Activated naive CD4-positive, alpha-beta T cell treated with anti-CD3 and anti-CD28 coated beads for 36 hours (primary cell): ENCODE results near the gene TLNRD1. TPM values are rescaled to one million over a fixed set of nuclear protein-coding genes. Genes with fewer than 3 reads are reported as not detected.

Experiments used
- CTCF ChIA-PET: fragments of 350-600 bp; sonication (Branson Sonifier 250); formaldehyde crosslinking; loops from one replicate; lab custom pipeline; 2021; ENCODE audit warnings: antibody characterized with exemption; lab: Charles Lee
- DNase-seq: peaks from one replicate; pipeline ENCODE4 v3.0.0-alpha.2; 2020
- H3K27ac Mint-ChIP-seq: one replicate; pipeline ENCODE4 v1.8.0; 2021; ENCODE audit warnings: mild to moderate bottlenecking, mixed read lengths
- H3K27me3 Mint-ChIP-seq: one replicate; pipeline ENCODE4 v1.8.0; 2021; ENCODE audit warnings: low read depth, mixed read lengths
- H3K36me3 Mint-ChIP-seq: one replicate; pipeline ENCODE4 v1.8.0; 2021; ENCODE audit warnings: low read depth, mixed read lengths
- H3K4me1 Mint-ChIP-seq: one replicate; pipeline ENCODE4 v1.8.0; 2021; ENCODE audit warnings: low read depth, mixed read lengths
- H3K4me3 Mint-ChIP-seq: one replicate; pipeline ENCODE4 v1.8.0; 2021; ENCODE audit warnings: mild to moderate bottlenecking, moderate library complexity, mixed read lengths
- H3K9me3 Mint-ChIP-seq: one replicate; pipeline ENCODE4 v1.8.0; 2021; ENCODE audit warnings: mixed read lengths
- intact Hi-C: fragments of 100-400 bp; cut with micrococcal nuclease; formaldehyde crosslinking; loops from one replicate; pipeline ENCODE4 v1.15.1; 2023
- total RNA-seq, 2 experiments: library from RNA; stranded (reverse); gene quantifications; one replicate each; pipeline ENCODE4 v1.2.3, GENCODE V29; 2021

TLNRD1 gene
- total RNA-seq, 2 experiments from 2014 or later: 15.9 to 16.6 TPM

DNA sequence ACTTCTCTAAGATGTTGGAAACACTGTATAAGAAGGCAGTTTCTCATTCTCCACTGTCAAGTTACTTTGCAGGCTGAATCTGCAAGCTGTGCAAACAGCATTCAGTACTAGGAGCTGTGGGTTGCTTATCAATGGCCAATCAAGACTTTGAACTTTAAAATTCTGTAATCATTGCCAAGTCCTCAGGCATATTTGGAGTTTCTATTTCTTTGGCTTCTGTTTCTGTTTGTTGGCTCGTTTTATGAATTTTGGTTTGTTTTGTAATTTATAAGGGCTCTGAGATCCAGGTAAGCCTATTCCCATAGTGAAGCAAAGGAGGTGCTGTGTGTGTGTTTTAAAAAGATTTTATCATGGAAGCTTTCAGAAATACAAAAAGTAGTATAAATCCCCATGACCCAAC, 32.1 kb downstream of the TLNRD1 start:
- H3K36me3 Mint-ChIP-seq: no peaks in the 10 kb centered on the region
- no peak overlapping the region for H3K27ac Mint-ChIP-seq
- intact Hi-C loops: no loop called here
- H3K4me1 Mint-ChIP-seq: peaks cover 4% of the 10 kb centered on the region
- no peak for DNase-seq
- CTCF ChIA-PET: no interaction called here
- peaks cover 4% of the 10 kb centered on the region for H3K9me3 Mint-ChIP-seq
- H3K4me3 Mint-ChIP-seq: no peak overlapping the region
- H3K27me3 Mint-ChIP-seq: no peaks in the 10 kb centered on the region

DNA sequence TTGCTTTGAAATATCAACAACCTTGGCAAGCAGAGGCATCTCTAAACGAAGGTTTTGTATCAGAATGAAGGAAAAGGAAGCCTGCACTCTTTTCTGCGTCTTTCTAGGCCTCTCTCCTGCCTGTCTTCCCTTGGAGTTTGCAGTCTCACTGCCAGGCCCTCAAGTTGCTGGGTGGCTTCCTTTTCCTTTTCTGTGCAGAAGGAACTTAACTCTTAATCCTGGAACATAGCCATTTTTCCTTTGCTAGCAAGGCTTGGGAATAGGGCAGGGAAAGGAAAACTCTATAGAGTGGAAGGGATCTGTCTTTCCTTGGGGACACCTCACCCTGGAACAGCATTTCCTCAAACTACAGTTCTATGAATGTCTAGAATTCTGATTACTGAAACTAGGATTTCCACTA, 32.8 kb downstream of the TLNRD1 start:
- CTCF ChIA-PET: interaction anchor here (1.3 kb wide), 1 partner anchor 233 kb away, joined by 3 read pairs; no protein-coding TSS in a partner anchor
- no peaks in the 10 kb centered on the region for H3K36me3 Mint-ChIP-seq
- no peaks in the 10 kb centered on the region for H3K27me3 Mint-ChIP-seq
- DNase-seq: no peak
- H3K27ac Mint-ChIP-seq: no peak overlapping the region
- H3K4me3 Mint-ChIP-seq: no peak overlapping the region
- peaks cover 4% of the 10 kb centered on the region for H3K9me3 Mint-ChIP-seq
- intact Hi-C loops: no loop called here
- H3K4me1 Mint-ChIP-seq: peaks cover 4% of the 10 kb centered on the region

DNA sequence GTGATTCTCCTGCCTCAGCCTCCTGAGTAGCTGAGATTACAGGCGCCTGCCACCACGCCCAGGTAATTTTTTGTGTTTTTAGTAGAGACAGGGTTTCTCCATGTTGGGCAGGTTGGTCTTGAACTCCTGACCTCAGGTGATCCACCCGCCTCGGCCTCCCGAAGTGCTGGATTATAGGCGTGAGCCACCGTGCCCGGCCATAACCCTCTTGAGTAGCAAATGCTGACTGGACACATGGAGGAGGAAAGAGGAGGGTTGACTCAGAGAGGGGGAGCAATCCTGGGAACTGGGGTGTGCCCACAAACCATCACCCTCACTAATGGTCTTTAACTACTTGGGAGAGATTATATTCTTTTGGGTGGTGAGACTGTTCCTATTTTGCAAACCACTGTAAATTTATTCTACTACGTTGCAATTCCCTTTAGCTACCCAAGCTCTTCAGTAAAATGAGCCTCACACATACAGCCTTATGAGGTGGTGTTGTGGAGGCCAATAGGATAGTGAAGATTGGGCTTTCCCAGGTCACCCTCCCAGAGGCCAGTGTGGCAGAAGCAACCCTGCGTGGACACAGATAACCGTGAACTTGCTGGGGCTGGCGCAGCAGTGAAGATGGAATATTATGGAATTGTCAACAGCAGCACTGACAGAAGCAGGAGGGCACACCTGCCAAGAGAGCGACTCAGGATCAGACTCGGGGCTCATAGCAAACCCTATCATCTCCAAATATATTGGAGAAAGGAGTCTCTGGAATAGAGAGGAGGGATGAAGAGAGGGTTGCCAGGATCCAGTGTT, 37.4 kb downstream of the TLNRD1 start:
- intact Hi-C loops: no loop called here
- CTCF ChIA-PET: interaction anchor here (0.7 kb wide), 1 partner anchor 180 kb away, joined by 3 read pairs; no protein-coding TSS in a partner anchor

DNA sequence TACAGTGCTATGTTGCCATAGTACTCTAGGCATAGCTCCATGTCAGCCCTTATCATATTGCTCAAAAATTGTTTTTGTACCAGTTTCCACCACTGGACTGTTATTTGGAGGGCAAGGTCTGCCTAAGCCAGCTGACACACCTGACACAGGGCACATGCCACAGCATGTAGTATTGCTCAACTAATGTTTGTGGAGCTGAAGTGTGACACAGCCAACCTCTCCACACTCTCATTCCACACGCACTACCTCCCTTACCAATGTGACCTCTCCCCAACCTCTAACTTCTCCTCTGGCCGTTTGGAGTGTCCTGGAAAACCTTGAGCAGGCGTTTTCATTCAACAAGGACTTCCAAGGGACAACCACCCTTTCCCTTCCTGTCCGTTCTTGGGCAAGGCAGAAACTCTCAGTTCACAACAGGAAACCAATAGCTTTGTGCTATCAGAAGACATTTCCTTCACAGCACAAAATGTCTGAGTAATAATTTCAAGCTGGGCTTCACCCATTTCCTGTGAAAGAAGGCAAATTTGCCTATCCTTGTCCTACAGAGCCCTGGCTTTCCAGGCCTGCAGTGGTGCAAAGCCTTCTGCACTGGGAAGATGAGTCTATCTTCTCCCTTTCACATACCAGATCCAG, 38.4 kb downstream of the TLNRD1 start:
- Mint-ChIP-seq H3K9me3 (no peaks in the 10 kb centered on the region), H3K4me3 (no peak overlapping the region), H3K4me1 (peaks cover 7% of the 10 kb centered on the region), H3K27me3 (no peaks in the 10 kb centered on the region), H3K27ac (no peak overlapping the region), H3K36me3 (no peaks in the 10 kb centered on the region)
- CTCF ChIA-PET: interaction anchor here (1.2 kb wide), 1 partner anchor 227 kb away, joined by 7 read pairs; no protein-coding TSS in a partner anchor
- DNase-seq: no peak
- intact Hi-C loops: no loop called here

More for the DNA sequence above, 37.4 kb downstream of the TLNRD1 start:
- H3K4me3 Mint-ChIP-seq: no peak overlapping the region
- no peak for DNase-seq
- H3K27ac Mint-ChIP-seq: no peak overlapping the region
- H3K9me3 Mint-ChIP-seq: no peaks in the 10 kb centered on the region
- no peaks in the 10 kb centered on the region for H3K36me3 Mint-ChIP-seq
- H3K4me1 Mint-ChIP-seq: peaks cover 7% of the 10 kb centered on the region
- no peaks in the 10 kb centered on the region for H3K27me3 Mint-ChIP-seq

DNA sequence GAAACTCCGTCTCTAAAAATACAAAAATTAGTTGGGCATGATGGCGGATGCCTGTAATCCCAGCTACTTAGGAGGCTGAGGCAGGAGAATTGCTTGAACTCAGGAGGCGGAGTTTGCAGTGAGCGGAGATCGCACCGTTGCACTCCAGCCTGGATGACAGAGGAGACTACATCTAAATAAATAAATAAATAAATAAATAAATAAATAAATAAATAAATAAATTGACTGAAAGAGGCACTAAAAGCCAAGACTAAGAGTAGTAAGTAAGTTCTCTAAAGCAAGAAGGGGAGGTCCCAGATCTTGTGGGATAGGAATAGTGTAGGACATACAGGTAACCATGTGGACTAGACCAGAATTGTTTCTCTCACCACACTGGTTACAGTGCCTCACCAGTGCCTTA, 40.0 kb downstream of the TLNRD1 start:
- H3K36me3 Mint-ChIP-seq: no peaks in the 10 kb centered on the region
- no peaks in the 10 kb centered on the region for H3K27me3 Mint-ChIP-seq
- DNase-seq: no peak
- H3K4me1 Mint-ChIP-seq: peaks cover 9% of the 10 kb centered on the region
- intact Hi-C loops: no loop called here
- no peak overlapping the region for H3K4me3 Mint-ChIP-seq
- CTCF ChIA-PET: no interaction called here
- H3K27ac Mint-ChIP-seq: no peak overlapping the region
- H3K9me3 Mint-ChIP-seq: peaks cover 2% of the 10 kb centered on the region

DNA sequence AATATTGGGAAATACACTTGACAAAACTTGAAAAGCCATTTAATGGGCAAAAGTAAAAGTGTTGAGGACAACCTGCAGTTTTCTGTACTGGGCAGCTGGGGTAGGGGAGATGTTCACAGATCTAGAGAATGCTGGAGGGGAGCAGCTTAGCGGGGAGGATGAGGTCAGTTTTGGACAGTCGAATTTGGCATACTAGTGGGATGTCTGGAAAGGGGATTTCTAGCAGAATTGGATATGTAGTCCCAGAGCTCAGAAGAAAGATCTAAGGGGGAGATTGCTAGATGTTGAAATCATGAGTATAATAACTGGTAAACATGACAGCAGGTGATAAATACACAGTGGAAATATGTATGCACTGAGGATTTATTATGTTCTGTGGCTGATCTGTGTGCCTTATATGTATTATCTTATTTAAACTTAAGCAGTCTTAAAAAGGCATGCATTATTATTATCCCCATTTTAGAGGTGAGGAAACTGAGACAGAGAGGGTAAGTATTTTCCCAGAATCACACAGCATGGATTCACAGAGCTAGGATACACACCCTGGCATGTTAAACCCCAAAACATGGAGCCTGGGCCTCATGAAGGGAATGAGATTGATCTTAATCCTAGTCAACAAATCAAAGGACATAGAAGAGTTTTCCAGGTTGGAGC, 42.7 kb downstream of the TLNRD1 start:
- H3K27ac Mint-ChIP-seq: no peak overlapping the region
- peaks cover 7% of the 10 kb centered on the region for H3K9me3 Mint-ChIP-seq
- no peaks in the 10 kb centered on the region for H3K27me3 Mint-ChIP-seq
- CTCF ChIA-PET: interaction anchor here (0.6 kb wide), 1 partner anchor 61 kb away, joined by 3 read pairs; no protein-coding TSS in a partner anchor
- H3K4me3 Mint-ChIP-seq: no peak overlapping the region
- DNase-seq: no peak
- intact Hi-C loops: no loop called here
- no peaks in the 10 kb centered on the region for H3K36me3 Mint-ChIP-seq
- peaks cover 13% of the 10 kb centered on the region for H3K4me1 Mint-ChIP-seq

DNA sequence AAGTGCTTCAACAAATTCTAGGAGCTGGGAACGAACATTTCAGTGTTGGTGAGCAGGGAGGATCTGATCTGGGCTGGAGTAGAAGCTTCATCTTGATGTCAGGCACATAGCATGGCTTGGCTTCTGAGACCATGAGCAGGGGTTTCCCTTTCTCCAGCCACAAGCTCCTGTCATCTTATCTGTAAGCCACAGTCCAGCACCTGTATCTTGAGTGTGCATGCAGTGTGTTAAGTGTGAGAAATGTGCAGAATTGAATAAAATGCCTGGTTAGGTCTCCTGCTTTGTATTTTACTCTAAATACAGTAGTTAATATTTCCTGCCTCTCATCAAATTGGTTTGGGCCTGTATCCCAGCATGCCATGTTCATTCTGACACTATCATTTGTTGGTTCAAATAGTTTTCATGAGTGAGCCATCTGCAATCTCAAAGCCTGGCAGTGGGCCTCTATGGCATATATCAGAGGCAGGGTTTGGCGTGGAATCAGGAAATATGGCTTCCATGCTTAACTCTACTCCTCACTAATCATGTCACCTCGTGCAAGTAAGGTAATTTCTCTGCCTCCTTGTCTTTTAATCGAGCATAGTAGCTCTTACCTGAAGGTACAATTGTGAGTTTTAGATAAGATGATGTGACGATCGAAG, 43.3 kb downstream of the TLNRD1 start:
- Mint-ChIP-seq H3K4me3 (no peak overlapping the region), H3K9me3 (peaks cover 7% of the 10 kb centered on the region), H3K4me1 (peaks cover 11% of the 10 kb centered on the region), H3K27me3 (no peaks in the 10 kb centered on the region), H3K27ac (no peak overlapping the region), H3K36me3 (no peaks in the 10 kb centered on the region)
- CTCF ChIA-PET: interaction anchor here (0.6 kb wide), 1 partner anchor 61 kb away, joined by 3 read pairs; no protein-coding TSS in a partner anchor
- intact Hi-C loops: no loop called here
- DNase-seq: no peak

DNA sequence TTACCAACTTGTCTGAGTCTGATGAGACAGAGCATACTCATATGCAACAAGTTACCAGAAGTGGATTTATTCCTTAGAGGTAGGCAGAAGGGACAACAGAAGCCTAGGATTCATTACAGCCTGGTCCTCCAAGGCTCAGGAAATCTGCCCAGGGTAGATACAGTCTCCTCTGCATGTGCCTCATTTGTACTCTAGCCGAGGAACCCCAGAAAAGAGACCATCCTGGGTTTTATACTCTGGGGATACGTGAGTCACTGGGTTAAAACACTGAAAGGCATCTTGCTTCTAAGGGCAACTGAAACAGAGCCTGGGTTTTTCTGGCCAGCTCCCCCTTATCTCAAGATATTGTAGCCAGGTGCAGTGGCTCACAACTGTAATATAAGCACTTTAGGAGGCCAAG, 45.6 kb downstream of the TLNRD1 start:
- peaks cover 7% of the 10 kb centered on the region for H3K9me3 Mint-ChIP-seq
- no peak overlapping the region for H3K4me3 Mint-ChIP-seq
- CTCF ChIA-PET: interaction anchor here (1.0 kb wide), 1 partner anchor 61 kb away, joined by 4 read pairs; no protein-coding TSS in a partner anchor
- H3K27ac Mint-ChIP-seq: no peak overlapping the region
- no peaks in the 10 kb centered on the region for H3K27me3 Mint-ChIP-seq
- H3K4me1 Mint-ChIP-seq: peaks cover 6% of the 10 kb centered on the region
- no peak for DNase-seq
- H3K36me3 Mint-ChIP-seq: no peaks in the 10 kb centered on the region
- intact Hi-C loops: no loop called here

DNA sequence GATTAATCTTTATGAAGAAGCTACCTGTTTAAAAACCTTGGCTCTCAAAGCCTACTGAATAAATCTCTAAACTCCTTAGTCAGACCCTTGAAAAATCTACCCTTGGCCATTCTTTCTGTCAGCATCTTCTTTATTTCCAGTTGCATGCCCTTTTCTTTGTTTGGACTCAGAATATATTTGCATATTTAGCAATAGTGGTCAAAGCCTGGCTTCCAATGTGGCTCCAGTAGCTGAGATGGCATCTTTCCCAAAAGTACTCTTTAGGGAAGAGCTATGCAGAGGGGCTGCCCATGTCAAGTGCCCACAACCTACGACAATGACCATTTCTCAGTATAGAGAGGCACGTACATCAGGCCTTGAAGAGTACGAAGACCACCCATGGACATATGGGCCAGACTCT, 47.2 kb downstream of the TLNRD1 start:
- Mint-ChIP-seq H3K27ac (no peak overlapping the region), H3K4me1 (peaks cover 6% of the 10 kb centered on the region), H3K9me3 (peaks cover 7% of the 10 kb centered on the region), H3K27me3 (no peaks in the 10 kb centered on the region), H3K36me3 (no peaks in the 10 kb centered on the region), H3K4me3 (no peak overlapping the region)
- DNase-seq: no peak
- intact Hi-C loops: no loop called here
- CTCF ChIA-PET: interaction anchor here (0.8 kb wide), 2 partner anchors 219 to 1104 kb away, joined by 3 read pairs; no protein-coding TSS in a partner anchor

DNA sequence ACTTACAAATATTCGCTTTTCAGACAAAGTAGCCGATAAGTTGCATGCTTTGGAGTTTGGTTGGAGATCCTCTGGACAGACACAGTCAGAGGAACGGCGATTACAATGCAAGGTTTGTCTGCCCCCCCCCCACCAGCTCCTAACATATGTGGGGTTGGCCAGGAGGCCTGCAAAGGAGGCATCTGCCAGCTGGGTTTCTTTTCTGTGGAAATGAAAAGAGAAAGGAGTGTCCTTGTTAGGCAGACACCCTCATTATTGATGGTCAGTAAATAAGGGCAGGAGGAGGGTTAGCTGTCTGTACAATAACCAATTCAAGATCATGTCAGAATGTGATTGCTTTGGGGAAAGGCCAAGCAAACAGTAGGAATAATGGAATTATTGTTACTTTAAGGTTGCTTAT, 49.1 kb downstream of the TLNRD1 start:
- Mint-ChIP-seq H3K4me1 (peaks cover 6% of the 10 kb centered on the region), H3K27me3 (no peaks in the 10 kb centered on the region), H3K4me3 (no peak overlapping the region), H3K27ac (no peak overlapping the region), H3K9me3 (peaks cover 7% of the 10 kb centered on the region), H3K36me3 (no peaks in the 10 kb centered on the region)
- CTCF ChIA-PET: interaction anchor here (0.6 to 1.1 kb wide), 2 partner anchors 216 to 978 kb away, joined by 3 read pairs; no protein-coding TSS in a partner anchor
- no peak for DNase-seq
- intact Hi-C loops: no loop called here

DNA sequence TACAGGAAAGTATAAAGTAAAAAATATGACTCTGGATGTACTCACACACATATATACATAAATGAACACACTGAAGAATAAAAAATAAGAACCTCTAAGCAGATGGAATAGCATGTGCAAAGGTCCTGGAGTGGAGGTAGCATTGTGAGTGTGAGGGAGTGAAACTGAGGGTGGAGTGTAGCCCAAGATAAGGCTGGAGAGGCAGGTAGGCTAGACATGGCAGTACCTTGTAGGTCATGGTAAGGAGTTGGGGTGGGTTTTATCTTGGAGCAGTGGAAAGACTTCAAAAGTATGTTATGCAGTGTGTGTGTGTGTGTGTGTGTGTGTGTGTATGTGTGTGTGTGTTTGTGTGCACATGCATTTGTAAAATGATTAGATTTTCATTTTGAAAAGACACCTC, 49.5 kb downstream of the TLNRD1 start:
- H3K9me3 Mint-ChIP-seq: peaks cover 7% of the 10 kb centered on the region
- no peak overlapping the region for H3K27ac Mint-ChIP-seq
- H3K27me3 Mint-ChIP-seq: no peaks in the 10 kb centered on the region
- H3K4me1 Mint-ChIP-seq: peaks cover 6% of the 10 kb centered on the region
- intact Hi-C loops: no loop called here
- no peaks in the 10 kb centered on the region for H3K36me3 Mint-ChIP-seq
- no peak for DNase-seq
- H3K4me3 Mint-ChIP-seq: no peak overlapping the region
- CTCF ChIA-PET: no interaction called here

DNA sequence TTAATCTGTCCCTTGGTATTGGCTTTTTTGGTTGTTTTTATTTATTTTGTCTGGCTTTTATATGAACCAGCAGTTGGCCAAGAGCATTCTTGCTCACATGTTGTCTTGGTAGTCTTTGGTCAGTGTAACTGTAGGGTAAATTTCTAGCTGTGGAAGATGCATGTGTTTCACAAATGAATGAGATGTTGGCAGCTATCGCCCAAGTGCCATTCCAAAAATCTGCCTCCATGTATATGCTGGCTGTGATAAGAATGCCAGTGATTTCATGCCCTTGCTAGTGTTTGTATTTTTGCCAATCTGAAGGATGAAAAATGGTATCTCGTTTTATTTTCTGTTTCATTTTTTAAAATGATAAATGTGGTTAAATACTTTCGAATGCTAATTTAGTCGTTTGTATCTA, 50.1 kb downstream of the TLNRD1 start:
- no peaks in the 10 kb centered on the region for H3K27me3 Mint-ChIP-seq
- H3K4me3 Mint-ChIP-seq: no peak overlapping the region
- intact Hi-C loops: no loop called here
- CTCF ChIA-PET: interaction anchor here (1.1 kb wide), 1 partner anchor 215 kb away, joined by 3 read pairs; no protein-coding TSS in a partner anchor
- H3K4me1 Mint-ChIP-seq: peaks cover 4% of the 10 kb centered on the region
- H3K36me3 Mint-ChIP-seq: no peaks in the 10 kb centered on the region
- no peak overlapping the region for H3K27ac Mint-ChIP-seq
- H3K9me3 Mint-ChIP-seq: peaks cover 5% of the 10 kb centered on the region
- no peak for DNase-seq
